HK-2 (cell line): ENCODE data around the gene ING1.
"Not testable (repeated sequence)": the region's sequence is repeated elsewhere in the genome, so short reads cannot be mapped to it uniquely, and the experiment has no call there.

Experiments
- DNase-seq: peaks from one replicate; pipeline ENCODE4 v3.0.0-alpha.2; 2018; ENCODE audit not compliant: unreplicated experiment

The ING1 gene

GRCh38 chr13:110713642-110713952 lies at the start of gene ING1:
Gene ING1, plus strand, starts transcription at chr13:110713700. Its CDS starts 450 bp downstream, at chr13:110714150.
- DNase-seq, result no peak

GRCh38 chr13:110664041-110664440 lies 49.5 kb upstream of the ING1 start:
- DNase-seq, result no peak

GRCh38 chr13:110664673-110665072 lies 48.8 kb upstream of the ING1 start:
- DNase-seq, result no peak

GRCh38 chr13:110665491-110666254 lies 47.8 kb upstream of the ING1 start:
- DNase-seq, result no peak

- no peak for DNase-seq
Measured at GRCh38 chr13:110666255-110666533, 47.3 kb upstream of the ING1 start.

GRCh38 chr13:110669036-110669435 lies 44.5 kb upstream of the ING1 start:
- DNase-seq, result no peak

- DNase-seq, result not testable (repeated sequence)
Measured at GRCh38 chr13:110669814-110670213, 43.7 kb upstream of the ING1 start.

- DNase-seq, result no peak
Measured at GRCh38 chr13:110676595-110677587, 36.6 kb upstream of the ING1 start.

GRCh38 chr13:110677731-110678545 lies 35.6 kb upstream of the ING1 start:
- DNase-seq, result peak; percentile 38

GRCh38 chr13:110680852-110681251 lies 32.6 kb upstream of the ING1 start:
- no peak for DNase-seq

GRCh38 chr13:110681868-110682550 lies 31.5 kb upstream of the ING1 start:
- no peak for DNase-seq

GRCh38 chr13:110682746-110683145 lies 30.8 kb upstream of the ING1 start:
- no peak for DNase-seq

GRCh38 chr13:110683203-110683883 lies 30.2 kb upstream of the ING1 start:
- no peak for DNase-seq

- DNase-seq, result no peak
Measured at GRCh38 chr13:110683921-110684320, 29.6 kb upstream of the ING1 start.

- DNase-seq, result no peak
Measured at GRCh38 chr13:110684388-110685056, 29.0 kb upstream of the ING1 start.

- no peak for DNase-seq
Measured at GRCh38 chr13:110685305-110686020, 28.0 kb upstream of the ING1 start.

- no peak for DNase-seq
Measured at GRCh38 chr13:110687736-110688135, 25.8 kb upstream of the ING1 start.

GRCh38 chr13:110689041-110689440 lies 24.5 kb upstream of the ING1 start:
- DNase-seq, result no peak

- no peak for DNase-seq
Measured at GRCh38 chr13:110689711-110690110, 23.8 kb upstream of the ING1 start.

GRCh38 chr13:110690516-110690915 lies 23.0 kb upstream of the ING1 start:
- no peak for DNase-seq
